ENCODE measurements around the gene KIAA0040.

The KIAA0040 gene

GRCh38 chr1:175203570-175204068 lies 11.0 kb upstream of the KIAA0040 start:
- no peak for DNase-seq (ENCODE audit: insufficient read length, low spot score)
- FAIRE-seq = no peak

GRCh38 chr1:175200678-175201521 lies 8.3 kb upstream of the KIAA0040 start:
- no peak for FAIRE-seq
- DNase-seq (ENCODE audit: insufficient read length, low spot score) = no peak

- DNase-seq (ENCODE audit: insufficient read length, low spot score) (no peak), FAIRE-seq (no peak)
These were observed 5.8 kb upstream of the KIAA0040 start for GRCh38 chr1:175198332-175198731.

GRCh38 chr1:175197531-175197930 lies 5.0 kb upstream of the KIAA0040 start:
- peak; percentile 54 for FAIRE-seq
- no peak for DNase-seq (ENCODE audit: insufficient read length, low spot score)

- no peak for DNase-seq (ENCODE audit: insufficient read length, low spot score)
- FAIRE-seq = peak; percentile 67
These were observed 3.2 kb upstream of the KIAA0040 start for GRCh38 chr1:175195798-175196197.

GRCh38 chr1:175195281-175195680 lies 2.7 kb upstream of the KIAA0040 start:
- DNase-seq (ENCODE audit: insufficient read length, low spot score) = no peak
- peak; percentile 72 for FAIRE-seq

- FAIRE-seq (no peak), DNase-seq (ENCODE audit: insufficient read length, low spot score) (no peak)
These were observed 943 bp upstream of the KIAA0040 start for GRCh38 chr1:175193527-175193910.

GRCh38 chr1:175192111-175192629 lies 406 bp downstream of the KIAA0040 start:
- FAIRE-seq (no peak), DNase-seq (ENCODE audit: insufficient read length, low spot score) (peak; percentile 36)

GRCh38 chr1:175191659-175192058 lies 917 bp downstream of the KIAA0040 start:
- FAIRE-seq = peak; percentile 93
- peak; percentile 50 for DNase-seq (ENCODE audit: insufficient read length, low spot score)

- DNase-seq (ENCODE audit: insufficient read length, low spot score) = peak; percentile 54
- peak; percentile 99 for FAIRE-seq
These were observed 3.6 kb downstream of the KIAA0040 start for GRCh38 chr1:175188936-175189335.

GRCh38 chr1:175186433-175187160 lies 6.0 kb downstream of the KIAA0040 start:
- no peak for DNase-seq (ENCODE audit: insufficient read length, low spot score)

GRCh38 chr1:175185903-175186302 lies 6.7 kb downstream of the KIAA0040 start:
- DNase-seq (ENCODE audit: insufficient read length, low spot score) (no peak), FAIRE-seq (no peak)

More at GRCh38 chr1:175186433-175187160, 6.0 kb downstream of the KIAA0040 start:
- FAIRE-seq = peak; percentile 28

- DNase-seq (ENCODE audit: insufficient read length, low spot score) (no peak), FAIRE-seq (no peak)
These were observed 9.0 kb downstream of the KIAA0040 start for GRCh38 chr1:175183586-175183985.

GRCh38 chr1:175182201-175182746 lies 10.3 kb downstream of the KIAA0040 start:
- FAIRE-seq = no peak
- DNase-seq (ENCODE audit: insufficient read length, low spot score) = no peak

GRCh38 chr1:175179837-175180590 lies 12.6 kb downstream of the KIAA0040 start:
- FAIRE-seq (peak; percentile 56), DNase-seq (ENCODE audit: insufficient read length, low spot score) (no peak)

- FAIRE-seq = no peak
- no peak for DNase-seq (ENCODE audit: insufficient read length, low spot score)
These were observed 14.1 kb downstream of the KIAA0040 start for GRCh38 chr1:175178456-175178855.

- no peak for FAIRE-seq
- no peak for DNase-seq (ENCODE audit: insufficient read length, low spot score)
These were observed 14.5 kb downstream of the KIAA0040 start for GRCh38 chr1:175178056-175178455.

GRCh38 chr1:175176246-175176645 lies 16.3 kb downstream of the KIAA0040 start:
- FAIRE-seq (peak; percentile 82), DNase-seq (ENCODE audit: insufficient read length, low spot score) (no peak)

GRCh38 chr1:175174309-175175102 lies 18.1 kb downstream of the KIAA0040 start:
- FAIRE-seq = peak; percentile 70

GRCh38 chr1:175173531-175173930 lies 19.0 kb downstream of the KIAA0040 start:
- FAIRE-seq (no peak), DNase-seq (ENCODE audit: insufficient read length, low spot score) (no peak)

More at GRCh38 chr1:175174309-175175102, 18.1 kb downstream of the KIAA0040 start:
- DNase-seq (ENCODE audit: insufficient read length, low spot score) = peak; percentile 27
